Activated CD8-positive, alpha-beta memory T cell treated with anti-CD3 and anti-CD28 coated beads for 36 hours (primary cell): ENCODE data around the gene WDR33. TPM values are rescaled to one million over a fixed set of nuclear protein-coding genes. Genes with fewer than 3 reads are reported as not detected.

Experiments
- CTCF ChIA-PET: fragments of 350-600 bp; sonication (Branson Sonifier 250); formaldehyde crosslinking; loops from one replicate; lab custom pipeline; 2021; ENCODE audit warnings: antibody characterized with exemption; lab: Charles Lee
- POLR2A ChIA-PET: fragments of 350-600 bp; sonication (Branson Sonifier 250); formaldehyde crosslinking; loops from one replicate; lab custom pipeline; 2021; ENCODE audit warnings: antibody characterized with exemption; lab: Charles Lee
- total RNA-seq, 2 experiments: library from RNA; stranded (reverse); gene quantifications; one replicate each; pipeline ENCODE4 v1.2.3, GENCODE V29; 2021

The WDR33 gene
- total RNA-seq, 2 experiments from 2014 or later: 75.5 to 80.3 TPM

- CTCF ChIA-PET: no interaction called here
Observed at GRCh38 chr2:127735537-127736399, 75.2 kb downstream of the WDR33 start.

GRCh38 chr2:127735044-127735443 is 75.9 kb downstream of the WDR33 start:
- POLR2A ChIA-PET: no interaction called here
- CTCF ChIA-PET: no interaction called here

More at GRCh38 chr2:127735537-127736399, 75.2 kb downstream of the WDR33 start:
- POLR2A ChIA-PET: no interaction called here

DNA sequence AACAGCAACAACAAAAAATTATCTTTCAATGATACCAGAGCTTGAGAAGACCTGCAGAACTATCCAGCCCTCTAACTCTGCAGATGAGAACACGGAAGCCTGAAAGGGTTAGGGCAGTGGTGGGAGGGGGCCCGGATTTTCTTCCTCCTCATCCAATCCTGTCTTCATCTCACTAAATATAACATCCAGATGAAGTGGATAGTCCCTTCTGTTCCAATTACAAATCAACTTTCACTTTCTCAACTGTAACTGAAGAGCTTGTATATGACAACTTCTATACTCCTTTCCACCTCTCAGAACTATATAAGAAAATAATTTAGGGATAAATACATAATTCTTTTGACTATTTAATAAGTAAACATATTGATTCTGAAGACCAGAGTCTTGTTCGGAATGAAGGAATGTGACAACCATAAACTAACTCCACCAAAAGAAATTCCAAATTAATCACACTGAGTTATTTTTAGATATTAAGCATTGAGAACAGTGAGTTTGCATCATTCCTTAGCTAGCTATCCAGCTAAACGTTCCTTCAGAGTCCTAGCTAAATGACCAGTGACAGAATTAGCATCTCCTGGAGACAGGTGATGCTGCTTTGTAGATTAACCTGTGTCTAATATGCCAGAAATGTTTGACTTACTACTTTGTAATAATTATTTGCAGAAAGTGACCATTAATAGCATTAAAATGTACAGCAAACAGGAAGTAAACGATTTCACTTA is 77.0 kb downstream of the WDR33 start:
- ChIA-PET POLR2A (no interaction called here), CTCF (no interaction called here)

DNA sequence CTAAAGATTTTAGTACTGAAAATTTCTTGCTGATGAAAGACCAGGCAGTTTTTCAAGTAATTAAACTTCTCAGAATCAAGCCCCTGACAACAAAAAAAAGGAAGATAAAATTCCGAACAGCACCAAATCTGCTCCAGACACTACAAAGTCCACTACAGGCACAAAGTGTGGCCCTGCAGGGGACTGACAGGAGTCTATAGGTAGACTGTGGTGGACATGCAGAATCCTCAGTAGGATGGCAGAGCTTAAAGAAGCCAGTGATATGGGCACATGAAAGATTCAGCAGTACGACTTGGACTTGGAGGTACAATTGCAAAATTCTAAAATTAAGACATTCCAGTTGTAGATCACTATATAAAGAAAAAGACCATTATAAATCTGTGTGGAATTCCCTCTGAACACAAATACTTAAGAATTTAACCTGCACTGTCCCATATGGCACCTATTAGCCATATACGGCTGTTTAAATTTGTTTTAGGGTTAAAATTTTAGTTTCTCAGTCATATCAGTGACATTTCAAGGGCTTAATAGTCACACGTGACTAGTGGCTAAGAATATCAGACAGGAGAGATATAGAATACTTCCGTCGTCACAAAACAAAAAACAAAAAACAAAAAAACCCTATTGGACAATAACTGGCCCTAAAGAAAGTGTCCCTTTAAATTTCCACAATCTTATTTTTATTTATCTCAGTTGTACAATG is 77.7 kb downstream of the WDR33 start:
- ChIA-PET CTCF (no interaction called here), POLR2A (no interaction called here)

- CTCF ChIA-PET: interaction anchor here (1.3 kb wide), 1 partner anchor 19 kb away, joined by 3 read pairs; no protein-coding TSS in a partner anchor
- POLR2A ChIA-PET: no interaction called here
Observed at GRCh38 chr2:127726158-127726880, 84.7 kb downstream of the WDR33 start.

- ChIA-PET POLR2A (no interaction called here), CTCF (no interaction called here)
Observed at GRCh38 chr2:127722807-127723206, 88.2 kb downstream of the WDR33 start.

DNA sequence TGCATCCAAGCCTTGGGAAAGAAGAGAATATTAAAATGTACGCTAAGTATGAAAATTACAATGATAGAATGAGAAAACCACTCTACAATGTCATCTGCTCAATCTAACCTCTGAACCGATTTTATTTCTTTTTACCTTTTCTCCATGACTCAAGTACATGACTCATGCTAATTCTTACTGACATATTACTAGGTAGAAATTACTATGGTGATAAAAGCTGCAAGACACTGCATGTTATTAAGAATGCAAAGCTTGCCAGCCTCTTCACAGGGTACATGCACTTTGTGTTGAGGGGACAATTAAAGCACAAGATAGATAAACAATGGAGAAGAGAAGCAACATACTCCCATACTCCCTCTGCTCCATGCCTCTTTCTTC is 89.0 kb downstream of the WDR33 start:
- ChIA-PET CTCF (no interaction called here), POLR2A (no interaction called here)

DNA sequence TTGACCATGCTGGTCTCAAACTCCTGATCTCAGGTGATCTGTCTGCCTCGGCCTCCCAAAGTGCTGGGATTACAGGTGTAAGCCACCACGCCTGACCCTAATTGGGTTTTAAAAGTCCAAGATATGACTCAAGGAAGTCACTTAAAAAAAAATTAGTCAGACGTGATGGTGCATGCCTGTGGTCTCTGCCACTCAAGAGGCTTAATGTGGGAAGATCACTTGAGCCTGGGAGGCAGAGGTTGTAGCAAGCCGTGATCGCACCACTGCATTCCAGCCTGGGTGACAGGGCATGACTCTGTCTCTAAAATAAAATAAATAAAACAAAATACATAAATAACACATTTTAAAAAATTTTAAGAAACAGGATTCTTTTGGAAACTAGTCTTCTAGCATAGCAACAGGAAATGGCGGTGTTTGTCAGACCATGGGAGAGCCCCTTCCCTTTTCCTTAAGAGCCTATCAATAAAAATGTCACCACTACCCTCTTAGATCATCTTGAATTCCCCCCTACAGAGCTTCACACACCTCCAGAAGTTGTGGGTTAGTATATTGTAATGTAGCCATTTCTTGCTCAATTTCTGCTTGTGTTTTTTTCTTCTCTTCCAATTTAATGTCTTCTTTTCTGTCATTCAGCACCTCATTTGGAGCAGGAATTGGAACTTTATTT is 89.5 kb downstream of the WDR33 start:
- ChIA-PET POLR2A (no interaction called here), CTCF (no interaction called here)

DNA sequence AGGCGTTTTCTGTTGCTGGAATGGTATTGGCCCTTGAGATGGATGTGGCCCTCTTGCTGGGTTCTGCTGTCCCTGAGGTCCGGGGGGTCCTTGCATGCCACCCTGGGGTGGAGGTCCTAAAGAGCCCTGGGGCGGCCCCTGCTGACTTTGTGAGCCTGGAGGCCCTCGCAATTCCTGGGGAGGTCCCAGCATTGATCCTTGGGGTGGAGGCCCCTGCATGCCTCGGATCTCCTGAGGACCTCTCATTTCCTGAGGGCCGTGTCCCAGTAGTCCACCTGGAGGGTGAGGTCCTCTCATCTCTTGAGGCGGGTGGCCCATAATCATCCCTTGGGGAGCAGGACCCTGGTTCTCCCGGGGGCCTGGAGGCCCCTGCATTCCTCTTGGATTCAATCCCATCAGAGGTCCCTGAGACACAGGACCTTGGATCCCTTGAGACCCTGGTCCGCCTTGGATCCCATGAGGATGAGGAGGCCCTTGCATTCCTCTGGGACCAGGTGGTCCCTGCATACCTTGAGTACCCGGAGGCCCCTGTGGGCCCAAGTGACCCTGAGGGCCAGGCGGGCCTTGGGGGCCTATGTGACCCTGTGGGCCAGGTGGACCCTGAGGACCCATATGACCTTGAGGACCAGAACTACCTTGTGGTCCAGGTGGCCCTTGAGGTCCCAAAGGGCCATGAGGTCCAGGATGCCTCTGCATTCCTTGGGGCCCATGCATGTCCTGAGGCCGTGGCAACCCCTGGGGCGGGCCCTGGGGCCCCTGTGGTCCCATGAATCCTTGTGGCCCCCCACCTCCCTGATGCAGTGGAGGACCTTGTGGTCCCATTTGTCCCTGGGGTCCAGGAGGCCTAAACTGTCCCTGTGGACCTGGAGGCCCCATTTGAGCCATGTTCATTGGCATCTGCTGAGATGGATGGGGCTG is 91.4 kb downstream of the WDR33 start:
- ChIA-PET POLR2A (no interaction called here), CTCF (no interaction called here)

DNA sequence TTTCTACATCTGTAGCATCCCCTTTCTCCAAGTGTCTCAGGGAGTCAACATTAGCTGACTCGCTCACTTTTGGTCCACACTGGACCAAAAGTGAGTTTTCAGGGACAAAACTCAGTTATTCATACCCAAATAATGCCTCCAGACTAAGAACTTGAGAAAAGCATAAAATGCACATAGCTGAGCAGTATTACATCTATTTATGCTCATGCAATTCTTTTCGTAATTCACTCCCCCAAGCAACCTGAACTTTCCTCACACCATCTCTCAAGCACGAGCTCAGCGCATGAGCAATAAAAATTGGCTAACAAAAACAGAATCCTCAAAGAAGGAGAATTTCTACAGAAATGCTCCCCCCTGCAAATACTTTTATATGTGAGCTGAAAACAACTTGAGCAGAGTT is 92.7 kb downstream of the WDR33 start:
- CTCF ChIA-PET: no interaction called here
- POLR2A ChIA-PET: no interaction called here

DNA sequence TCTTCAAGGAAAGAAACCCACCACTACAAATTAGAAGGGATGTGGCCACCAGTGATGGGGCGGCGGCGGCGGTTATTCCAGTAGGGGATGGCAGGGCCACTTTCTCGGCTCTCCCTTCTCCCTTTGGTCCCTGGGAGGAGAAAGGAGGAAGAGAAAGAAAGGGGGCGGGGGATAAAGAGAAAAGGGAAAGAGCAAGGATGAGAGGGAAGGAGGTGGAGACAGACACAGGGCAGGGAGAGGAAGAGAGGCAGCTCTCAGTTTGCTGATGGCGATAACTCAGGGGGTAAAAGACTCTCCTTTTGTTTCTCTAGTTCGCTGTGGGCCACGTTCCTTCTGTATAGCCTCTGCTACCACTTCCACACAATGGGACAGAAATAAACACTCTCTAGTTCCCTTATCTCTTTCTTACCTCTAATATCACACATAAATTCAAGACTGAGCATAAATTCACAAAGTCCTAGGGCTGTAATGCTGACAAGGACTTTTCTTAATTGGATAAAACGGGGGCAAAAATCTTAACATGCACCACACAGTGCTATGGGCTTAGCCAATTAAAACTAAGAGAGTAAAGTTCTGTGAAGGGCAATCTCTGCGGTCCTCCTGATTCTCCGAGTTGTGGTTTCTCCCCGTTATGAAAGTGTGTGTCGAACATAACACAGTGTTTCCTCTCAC is 95.1 kb downstream of the WDR33 start:
- POLR2A ChIA-PET: no interaction called here
- CTCF ChIA-PET: no interaction called here

- ChIA-PET CTCF (no interaction called here), POLR2A (no interaction called here)
Observed at GRCh38 chr2:127713562-127713961, 97.4 kb downstream of the WDR33 start.

DNA sequence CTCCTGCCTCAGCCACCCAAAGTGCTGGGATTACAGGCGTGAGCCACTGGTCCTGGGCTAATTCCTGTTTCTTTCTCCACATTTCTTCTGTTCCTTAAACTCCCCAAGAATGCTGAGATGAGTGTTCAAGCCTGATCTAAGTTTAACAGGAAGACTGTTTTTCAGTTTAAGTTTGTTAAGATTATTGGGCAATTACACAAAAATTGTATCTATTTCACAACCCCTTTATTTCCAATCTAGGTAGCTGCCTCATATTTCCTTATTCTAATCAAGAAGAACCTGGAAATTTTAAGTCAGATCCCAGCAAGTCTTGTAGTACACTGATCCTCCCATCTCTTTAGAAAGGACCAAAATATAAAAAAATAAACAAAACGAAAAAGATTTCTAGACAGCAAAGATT is 98.0 kb downstream of the WDR33 start:
- POLR2A ChIA-PET: no interaction called here
- CTCF ChIA-PET: no interaction called here

DNA sequence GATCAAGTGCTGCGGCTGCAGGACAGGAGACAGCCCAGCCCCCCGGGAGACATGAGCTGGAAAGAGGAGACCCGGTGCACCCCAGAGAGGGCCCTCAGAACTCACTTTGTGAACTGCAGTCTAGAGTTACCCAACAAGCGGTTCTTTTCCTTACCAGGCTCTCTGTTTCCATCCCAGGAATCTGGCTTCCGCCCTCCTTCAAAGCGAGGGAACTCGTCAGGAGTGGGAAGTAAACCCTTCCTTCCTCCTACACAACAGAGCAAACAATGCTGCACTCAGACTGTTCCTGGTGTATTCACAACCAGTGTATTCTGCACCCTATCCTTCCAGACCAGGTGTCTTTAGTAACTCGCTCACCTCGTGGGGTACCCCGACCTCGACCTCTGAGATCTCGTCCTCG is 101.6 kb downstream of the WDR33 start:
- POLR2A ChIA-PET: no interaction called here
- CTCF ChIA-PET: no interaction called here

GRCh38 chr2:127707890-127708648 is 102.9 kb downstream of the WDR33 start:
- CTCF ChIA-PET: interaction anchor here (1.3 kb wide), 1 partner anchor 18 kb away, joined by 3 read pairs; no protein-coding TSS in a partner anchor

DNA sequence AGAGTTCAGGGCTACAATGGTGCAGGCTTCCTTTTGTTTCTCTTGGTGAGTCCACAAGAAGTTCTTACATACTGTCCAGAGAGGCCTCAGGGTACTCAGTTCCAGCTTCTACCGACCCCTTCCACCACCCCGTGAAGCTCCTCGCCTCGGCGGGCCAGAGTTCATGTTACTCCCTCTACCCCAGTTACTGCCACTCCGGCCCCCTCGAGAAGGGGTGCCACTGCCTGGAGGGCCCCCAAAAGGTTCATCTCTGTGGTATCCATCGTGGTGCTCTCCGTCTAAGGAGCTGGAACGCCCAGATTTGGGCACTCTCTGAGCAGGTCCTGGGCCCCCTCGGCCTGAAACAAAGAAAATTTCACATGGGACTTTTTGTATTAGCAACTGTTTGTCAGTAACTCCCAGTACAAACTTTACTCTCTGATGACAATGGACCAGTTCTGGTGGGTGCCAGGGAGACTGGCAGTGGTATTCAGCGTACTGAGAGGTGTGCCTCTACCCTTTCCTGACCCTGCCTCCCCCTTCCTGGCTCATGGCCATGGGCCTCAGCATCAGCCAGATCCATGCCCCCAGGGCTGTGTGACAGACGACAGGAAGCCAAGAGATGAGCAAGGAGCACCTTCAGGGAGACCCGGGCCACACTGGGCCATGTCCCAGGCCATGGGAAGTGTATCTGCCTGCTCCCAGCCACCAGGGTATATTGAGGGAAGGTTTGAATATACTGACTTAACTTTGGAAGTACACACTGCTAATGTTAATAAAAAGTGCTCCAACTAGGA is 104.6 kb downstream of the WDR33 start:
- ChIA-PET POLR2A (no interaction called here), CTCF (no interaction called here)

More at GRCh38 chr2:127707890-127708648, 102.9 kb downstream of the WDR33 start:
- POLR2A ChIA-PET: no interaction called here
